HG03097 (cell line): ENCODE results near the gene PHEX.

Experiments
- ATAC-seq: cut with Tn5 transposase; IDR thresholded peaks from one replicate; pipeline ENCODE4 v1.9.1; 2021; ENCODE audit not compliant: unreplicated experiment, low FRiP score

PHEX gene

GRCh38 chrX:22095856-22096255, 63.7 kb downstream of the PHEX start:
- no peak for ATAC-seq

GRCh38 chrX:22097012-22097694, 65.0 kb downstream of the PHEX start:
- ATAC-seq = no peak

GRCh38 chrX:22105231-22105630, 73.1 kb downstream of the PHEX start:
- no peak for ATAC-seq

GRCh38 chrX:22105971-22106370, 73.8 kb downstream of the PHEX start:
- no peak for ATAC-seq

DNA sequence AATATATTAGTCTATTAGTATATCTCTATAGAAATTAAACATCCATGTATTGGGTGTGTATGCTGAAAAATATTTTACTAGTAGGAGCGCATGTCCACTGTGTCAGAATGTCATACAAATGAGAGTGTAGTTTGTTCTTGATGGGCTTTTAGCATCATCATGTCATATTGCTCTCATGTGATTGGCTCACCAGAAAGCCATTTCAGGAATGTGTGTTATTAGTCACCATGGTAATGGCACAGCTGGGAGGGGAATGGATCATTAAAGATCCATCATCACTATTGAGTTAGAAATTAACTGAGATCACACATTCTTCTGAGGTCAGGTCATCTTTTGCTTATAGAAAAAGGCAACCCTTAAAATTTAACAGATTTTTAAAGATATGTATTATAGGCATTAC, 77.3 kb downstream of the PHEX start:
- no peak for ATAC-seq

DNA sequence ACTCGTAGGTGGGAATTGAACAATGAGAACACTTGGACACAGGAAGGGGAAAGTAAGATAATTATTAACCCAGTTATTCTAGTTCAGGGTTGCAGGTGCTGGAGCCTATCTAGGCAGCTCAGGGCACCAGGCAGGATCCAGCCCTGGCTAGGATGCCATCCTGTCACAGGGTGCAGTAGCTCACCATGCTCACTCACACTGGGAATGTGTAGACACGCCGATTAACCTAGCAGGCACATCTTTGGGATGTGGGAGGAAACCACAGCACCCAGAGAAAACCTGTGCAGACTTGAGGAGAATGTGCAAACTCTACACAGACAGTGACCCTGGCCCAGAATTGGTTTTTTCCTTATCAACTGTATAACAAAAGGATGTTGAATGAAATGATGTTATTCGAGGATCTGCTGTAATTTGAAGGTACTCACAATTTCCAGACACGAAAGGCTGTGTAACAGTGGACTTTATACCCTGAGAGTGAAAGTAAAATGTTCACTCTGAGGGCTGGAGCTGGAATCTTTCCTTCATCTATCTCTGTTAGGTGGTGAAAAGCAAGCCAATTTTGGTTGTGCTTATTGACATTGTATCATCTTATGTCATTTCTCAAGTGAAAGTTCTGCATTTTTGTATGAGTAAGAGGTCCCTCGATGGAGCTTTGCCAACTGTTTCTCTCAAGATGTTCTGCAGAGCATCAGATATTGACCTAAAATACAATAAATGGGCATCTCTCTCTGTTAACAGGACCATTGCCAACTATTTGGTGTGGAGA, 78.8 kb downstream of the PHEX start:
- no peak for ATAC-seq

GRCh38 chrX:22116605-22117546, 84.8 kb downstream of the PHEX start:
- ATAC-seq = no peak

DNA sequence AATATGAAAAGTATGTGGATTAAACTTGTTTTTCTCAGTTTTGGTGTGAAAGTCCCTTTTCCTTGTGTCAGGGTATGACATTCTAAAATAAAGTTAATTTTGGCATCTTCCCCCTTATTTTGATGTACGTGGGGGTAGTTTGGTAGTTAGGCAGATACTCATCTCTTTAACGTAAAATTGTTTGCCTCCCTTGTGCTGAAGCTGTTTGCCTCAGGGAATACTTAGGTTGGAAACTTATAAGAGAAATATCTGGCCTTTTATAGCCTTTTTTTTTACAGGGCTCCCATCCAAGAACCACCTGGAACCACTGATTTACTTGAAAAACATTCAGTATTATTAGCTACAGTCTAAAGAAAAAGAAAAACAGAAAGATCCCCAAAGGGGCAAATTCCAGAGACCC, 85.5 kb downstream of the PHEX start:
- no peak for ATAC-seq

DNA sequence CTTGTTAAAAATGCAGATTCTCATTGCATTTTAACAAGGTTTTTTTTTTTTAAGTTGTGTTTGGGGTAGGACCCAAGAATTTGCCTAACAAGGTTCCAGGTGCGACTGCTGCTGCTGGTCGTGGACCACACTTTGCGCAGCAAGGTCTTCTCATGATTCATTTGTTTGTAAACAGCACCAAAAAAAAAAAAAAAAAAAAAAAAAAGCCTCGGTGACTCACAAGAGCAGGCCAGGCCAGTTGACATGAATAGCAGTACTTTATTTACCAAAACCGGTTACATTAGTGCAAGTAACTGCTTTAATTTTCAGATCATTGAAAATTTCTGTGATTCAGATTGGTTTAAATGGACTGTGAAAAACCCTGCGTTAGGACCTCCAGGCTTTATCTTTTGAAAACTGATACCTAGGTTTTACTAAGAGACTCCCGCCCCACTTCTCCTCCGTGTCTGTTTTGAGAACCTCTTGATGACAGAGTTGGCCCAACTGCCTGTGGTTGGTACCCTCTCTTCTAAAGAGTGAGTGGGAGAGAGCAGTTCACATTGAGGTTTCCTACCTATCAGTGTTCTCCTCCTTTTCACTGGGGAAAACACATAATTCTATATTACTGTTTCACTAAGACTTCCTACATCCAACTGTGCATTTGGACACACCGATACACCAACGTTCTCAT, 86.2 kb downstream of the PHEX start:
- ATAC-seq = no peak

- ATAC-seq = no peak
Observed at GRCh38 chrX:22121161-22121560, 89.0 kb downstream of the PHEX start.

DNA sequence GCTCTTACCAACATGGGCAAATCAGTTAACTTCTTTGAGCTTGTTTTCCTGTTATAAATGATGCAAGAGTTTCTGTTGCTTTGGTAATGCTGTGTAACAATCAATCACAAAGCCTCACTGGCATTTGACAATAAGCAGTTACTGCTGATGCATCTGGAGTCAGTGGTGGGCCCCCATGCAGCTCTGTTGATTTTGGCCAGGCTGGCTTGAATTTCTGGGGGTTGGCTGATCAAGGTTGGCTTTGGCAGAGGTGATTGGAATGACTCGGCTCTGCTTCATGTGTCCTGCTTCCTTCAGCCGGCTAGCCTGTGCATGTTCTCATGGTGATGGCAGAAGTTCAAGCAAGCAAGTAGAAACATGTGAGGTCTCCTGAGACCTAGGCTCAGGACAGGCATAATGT, 90.4 kb downstream of the PHEX start:
- no peak for ATAC-seq

DNA sequence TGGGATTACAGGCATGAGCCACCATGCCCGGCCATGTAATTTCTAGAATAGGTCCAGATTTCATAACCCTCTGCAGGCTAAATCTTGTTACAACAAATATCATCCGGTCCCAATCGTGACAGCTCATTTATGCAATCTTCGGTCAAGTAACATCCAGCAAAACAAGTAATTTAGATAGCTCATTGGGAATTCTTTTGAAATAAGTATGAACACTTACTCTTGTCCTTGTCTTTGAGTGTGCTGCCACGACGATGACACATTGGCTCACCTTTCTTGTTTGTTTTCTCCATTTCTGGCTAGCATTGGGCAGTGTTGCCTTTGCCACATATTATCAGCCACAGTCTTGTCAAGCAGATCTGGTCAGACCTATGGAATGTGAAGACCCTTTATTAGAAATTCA, 92.0 kb downstream of the PHEX start:
- no peak for ATAC-seq

DNA sequence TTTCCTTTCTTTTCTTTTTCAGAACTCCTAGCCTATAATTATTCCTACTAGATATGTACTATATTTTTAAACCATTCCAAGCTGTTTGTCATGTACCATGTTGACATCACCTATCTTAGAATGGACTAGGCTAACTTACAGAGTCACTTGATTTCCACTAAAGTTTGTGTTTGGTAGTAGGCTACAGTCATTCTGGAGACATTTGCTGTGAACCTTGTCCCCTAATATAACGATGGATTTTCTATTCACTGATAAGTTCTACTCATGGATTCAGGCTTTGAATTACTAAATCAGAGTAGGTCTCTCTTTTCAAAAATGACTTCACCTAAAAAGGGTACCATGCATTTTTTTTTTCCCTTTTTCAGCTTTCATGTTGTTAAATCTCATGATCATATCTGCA, 93.4 kb downstream of the PHEX start:
- no peak for ATAC-seq

GRCh38 chrX:22126327-22126726, 94.2 kb downstream of the PHEX start:
- ATAC-seq = no peak

DNA sequence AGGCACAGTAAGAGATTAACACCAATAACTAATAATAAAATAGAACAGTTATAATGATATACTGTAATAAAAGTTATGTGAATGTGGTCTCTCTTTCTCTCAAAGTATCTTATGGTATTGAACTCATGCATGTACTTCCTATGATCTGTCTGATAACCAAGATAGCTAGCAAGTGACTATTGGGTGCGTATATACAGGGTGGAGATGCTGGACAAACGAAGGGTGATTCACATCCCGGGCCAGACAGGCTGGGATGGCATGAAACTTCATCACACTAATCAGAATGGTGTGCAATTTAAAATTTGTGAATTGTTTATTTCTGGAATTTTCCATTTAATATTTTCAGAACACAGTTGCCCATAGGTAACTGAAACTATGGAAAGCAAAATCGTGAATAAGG, 96.8 kb downstream of the PHEX start:
- ATAC-seq = no peak

DNA sequence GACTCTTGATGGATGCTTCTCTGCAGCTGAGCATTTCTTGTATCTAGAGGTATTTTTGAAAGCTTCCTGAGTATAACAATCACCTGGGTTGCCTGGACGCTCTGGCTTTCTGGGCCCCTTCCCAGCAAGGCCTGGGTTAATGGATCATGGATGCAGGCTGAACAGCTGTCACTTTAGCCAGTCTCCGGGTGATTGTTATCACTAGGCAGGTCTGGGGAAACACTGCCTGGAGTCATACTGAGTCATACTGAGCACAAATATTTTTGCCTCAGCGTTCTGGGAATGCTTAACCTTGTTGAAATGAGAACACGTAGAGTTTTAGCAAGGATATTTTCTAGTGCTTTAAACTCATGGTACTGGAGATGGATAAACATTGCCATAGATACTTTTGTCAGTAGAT, 102.6 kb downstream of the PHEX start:
- no peak for ATAC-seq

DNA sequence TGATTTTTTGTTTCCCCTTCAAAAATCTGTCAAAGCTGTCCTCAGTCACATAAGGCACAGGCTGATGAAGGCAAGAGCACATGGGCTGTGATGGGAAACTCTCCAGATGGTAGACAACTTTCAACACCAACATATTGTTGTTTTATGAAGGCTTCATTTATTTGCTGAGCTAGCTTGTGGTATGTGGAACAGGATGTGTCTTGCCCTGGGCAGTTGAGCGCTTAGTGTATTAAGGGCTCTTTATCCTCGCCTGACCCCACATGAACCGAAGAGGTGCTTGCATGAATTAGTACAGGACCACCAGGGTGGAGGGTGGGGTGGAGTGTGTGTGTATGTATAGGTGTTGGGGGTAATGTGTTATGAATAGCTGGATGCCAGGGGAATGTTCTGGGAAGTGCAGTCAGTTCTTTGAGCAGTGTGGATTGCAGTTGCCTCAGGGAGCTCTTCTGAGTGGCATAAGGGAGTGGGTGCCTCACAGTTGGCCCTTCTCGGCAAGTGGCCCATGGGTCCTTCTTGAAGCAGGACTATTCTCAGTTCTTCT, 103.1 kb downstream of the PHEX start:
- ATAC-seq = no peak

DNA sequence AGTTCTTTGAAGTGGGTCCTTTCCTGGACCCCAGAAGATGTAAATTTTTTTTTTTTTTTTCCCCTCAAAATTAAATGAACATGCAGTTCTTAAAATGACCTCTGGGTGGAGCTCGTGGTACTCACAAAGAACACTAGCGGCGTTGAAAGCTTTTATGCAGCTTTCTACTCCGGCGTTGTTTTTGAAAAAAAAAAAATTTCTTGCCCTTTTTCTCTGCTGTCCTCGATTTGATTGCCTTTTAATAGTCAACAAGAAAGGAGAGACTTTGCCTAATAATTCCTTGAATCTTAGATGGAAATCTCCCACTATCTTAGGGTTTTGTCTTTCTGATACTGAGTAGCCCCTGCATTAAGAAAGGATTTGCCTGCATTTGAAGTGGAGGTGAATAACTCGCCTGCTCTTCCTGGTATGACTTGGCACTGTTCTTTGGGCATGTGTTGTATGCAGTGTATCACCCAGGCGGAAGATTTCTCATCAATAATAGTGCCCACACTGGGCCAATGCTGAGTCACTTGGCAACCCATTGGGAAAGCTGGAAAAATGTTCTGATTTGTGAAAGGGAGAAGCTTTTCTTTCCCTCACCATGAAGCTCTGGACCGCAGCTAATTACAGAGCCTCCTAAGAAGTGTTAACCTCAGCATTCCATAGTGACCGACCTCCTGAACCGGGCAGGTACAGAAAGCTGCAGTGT, 104.0 kb downstream of the PHEX start:
- ATAC-seq = no peak

GRCh38 chrX:22136711-22137110, 104.6 kb downstream of the PHEX start:
- ATAC-seq = no peak

DNA sequence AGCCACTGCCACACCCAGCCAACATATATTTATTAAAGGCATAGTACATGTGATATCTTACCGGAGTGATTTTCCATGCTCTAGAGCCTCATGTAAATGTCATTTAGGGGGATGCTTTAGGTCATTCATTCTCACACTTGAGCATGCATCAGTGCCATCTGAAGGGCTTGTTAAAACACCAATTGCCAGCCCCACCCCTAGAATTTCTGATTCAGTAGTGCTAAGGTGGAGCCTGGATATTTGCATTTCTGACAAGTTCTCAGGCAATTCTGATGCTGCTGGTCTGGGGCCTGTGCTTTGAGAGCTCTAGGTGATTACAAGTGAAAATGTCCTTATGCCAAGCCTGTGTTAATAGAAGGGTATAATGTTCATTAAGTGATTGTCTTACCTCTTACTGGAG, 107.7 kb downstream of the PHEX start:
- ATAC-seq = no peak
